Suppressor macrophage treated with lipopolysaccharide for 1 hour (primary cell): ENCODE measurements around the gene R3HDM1.
A peak's percentile ranks its signal among the peaks of the same experiment; 100 is the strongest.
"Not testable (repeated sequence)": the region's sequence is repeated elsewhere in the genome, so short reads cannot be mapped to it uniquely, and the experiment has no call there.

ENCODE experiments used
- DNase-seq, 3 donors: peaks; one replicate each; pipeline ENCODE4 v3.0.0-alpha.2; 2020 to 2022

The R3HDM1 gene

GRCh38 chr2:135647836-135648579, 116.7 kb downstream of the R3HDM1 start:
- no peak for DNase-seq

DNA sequence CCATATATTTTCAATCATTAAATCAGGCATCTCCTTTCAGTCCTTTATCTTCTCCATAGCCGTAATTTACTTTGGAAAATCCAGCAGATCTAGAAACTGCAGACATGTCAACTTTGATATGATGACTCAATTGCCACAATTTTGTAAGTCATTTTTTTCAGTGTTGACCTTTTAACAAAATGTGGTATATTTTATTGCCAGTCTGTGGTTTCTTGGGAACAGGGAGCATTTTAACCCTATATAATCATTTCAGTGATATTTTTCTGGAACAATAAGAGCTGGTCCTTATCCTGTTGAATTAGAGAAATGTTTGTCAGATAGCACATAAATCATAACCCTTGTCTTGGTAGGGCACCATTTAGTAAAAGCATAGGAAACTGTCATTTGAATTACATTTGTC, 119.4 kb downstream of the R3HDM1 start:
- DNase-seq = peak in 1 of 3 donors; percentile 14

DNA sequence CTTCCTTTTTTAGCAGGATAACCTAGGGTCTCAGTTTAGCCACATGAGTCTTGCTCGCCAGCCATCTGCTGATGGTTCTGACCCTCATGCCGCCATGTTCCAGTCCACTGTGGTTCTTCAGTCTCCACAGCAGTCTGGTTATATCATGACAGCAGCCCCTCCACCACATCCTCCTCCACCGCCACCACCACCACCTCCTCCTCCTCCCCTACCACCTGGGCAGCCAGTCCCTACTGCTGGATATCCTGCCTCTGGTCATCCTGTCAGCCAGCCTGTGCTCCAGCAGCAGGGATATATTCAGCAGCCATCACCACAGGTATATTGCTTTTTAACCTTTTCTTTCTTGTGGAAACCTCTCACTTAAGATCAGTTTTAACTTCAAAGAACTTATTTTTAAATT, 120.4 kb downstream of the R3HDM1 start:
- DNase-seq = no peak

DNA sequence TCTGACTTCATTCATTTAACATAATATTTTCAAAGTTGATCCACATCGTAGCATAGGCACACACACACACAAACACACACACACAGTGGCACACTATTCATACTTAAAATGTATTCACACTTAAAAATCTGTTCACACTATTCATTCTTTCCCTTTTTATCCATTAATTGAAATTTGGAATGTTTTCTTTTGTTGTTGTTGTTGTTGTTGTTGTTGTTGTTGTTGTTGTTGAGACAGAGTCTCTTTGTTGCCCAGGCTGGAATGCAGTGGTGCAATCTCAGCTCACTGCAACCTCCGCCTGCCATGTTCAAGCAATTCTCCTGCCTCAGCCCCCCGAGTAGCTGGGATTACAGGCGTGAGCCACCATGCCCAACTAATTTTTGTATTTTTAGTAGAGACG, 123.0 kb downstream of the R3HDM1 start:
- DNase-seq = not testable (repeated sequence)

- no peak for DNase-seq
These were observed 126.7 kb downstream of the R3HDM1 start for GRCh38 chr2:135657806-135658582.

DNA sequence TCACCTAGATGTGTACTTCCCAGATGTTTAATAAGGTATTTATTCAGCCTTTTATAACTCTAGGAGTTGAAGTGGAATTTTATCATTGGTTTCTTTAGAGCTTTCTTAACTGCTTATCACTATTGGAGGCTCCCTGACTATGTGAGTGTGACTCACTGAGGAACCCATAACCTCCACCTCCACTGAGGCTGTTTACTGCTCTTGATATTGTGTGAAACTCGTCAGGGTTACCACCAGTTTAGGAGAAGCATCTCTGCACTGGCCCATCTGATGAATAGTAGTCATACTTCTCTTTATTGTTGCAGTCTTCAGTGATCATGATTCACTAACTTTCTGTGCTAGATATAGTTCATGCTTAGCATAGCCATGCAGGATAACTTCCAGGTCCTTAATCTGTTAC, 130.8 kb downstream of the R3HDM1 start:
- no peak for DNase-seq

DNA sequence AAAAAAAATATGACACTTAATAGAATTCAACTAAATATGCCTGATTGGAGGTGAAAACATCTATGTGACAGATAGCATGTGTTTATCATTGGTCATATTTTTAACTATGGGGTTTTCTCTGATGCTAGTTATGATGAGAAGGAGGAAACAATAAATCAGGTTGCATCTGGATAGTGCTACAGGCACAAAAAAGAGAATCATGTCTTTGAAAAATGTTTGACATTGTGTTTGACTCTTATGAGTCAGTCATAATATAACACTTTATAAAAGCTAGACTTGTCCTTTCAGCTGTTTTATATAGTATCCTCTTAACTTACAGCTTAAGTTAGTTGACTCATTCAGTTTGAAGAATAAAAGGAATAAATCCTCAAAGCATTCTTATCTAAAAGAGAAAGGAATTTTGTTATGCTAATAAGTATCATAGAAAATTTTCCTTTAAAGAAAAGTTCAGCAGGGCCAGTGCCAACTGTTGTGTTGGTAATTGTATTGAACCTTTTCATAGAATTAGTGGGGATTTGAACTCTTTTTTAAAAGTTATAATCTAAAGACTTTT, 131.9 kb downstream of the R3HDM1 start:
- no peak for DNase-seq

DNA sequence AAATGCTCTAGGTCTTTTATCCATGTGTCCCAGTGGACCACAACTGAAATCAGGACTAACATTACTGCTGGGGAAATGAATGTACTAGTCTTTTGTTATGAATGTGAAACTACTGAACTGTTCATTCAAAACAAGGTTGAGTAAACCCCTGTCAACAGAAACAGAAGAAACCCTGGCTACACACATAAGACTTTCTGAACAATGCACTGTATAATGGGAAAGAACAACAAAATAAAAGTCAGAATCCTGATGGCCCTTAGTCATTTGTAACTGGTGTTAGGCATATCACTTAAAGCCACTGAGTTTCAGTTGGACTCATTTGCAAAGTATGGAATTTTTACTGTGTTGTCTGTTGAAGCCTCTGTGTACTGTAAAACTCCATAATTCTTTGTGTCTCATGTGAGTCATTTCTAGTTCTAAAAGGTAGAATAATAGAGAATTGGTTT, 133.4 kb downstream of the R3HDM1 start:
- no peak for DNase-seq

DNA sequence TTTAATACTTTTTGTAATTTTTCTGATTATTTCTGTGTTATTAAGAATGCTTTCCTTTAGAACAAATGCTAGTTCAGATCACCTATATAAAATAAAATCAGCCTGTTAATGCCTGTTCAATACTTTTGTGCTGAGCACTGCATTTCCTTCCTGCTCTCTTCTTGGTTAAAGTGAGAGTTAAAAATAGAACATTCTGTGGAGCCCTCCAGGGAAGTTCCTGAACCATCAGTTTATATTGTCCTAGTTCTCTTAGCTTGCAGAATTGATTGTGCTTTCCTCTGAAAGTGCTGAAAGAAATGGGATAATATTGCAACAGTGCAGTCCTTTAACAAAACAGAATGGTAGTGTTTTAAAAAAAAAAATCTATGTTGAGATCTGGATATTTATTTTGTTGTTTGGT, 135.8 kb downstream of the R3HDM1 start:
- DNase-seq = peak in 1 of 3 donors; percentile 3

GRCh38 chr2:135674453-135674852, 143.2 kb downstream of the R3HDM1 start:
- DNase-seq = no peak

DNA sequence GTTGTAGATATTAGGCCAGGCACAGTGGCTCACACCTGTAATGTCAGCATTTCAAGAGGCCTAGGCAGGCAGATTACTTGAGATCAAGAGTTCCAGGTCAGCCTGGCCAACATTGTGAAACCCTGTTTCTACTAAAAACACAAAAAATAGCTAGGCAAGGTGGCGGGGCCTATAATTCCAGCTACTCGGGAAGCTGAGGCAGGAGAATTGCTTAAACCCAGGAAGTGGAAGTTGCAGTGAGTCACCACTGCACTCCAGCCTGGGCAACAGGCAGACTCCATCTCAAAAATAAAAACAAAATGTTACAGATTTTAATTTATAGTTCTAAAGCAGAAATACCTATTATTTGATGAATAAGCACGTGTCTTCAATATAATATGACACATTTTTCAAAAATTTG, 144.7 kb downstream of the R3HDM1 start:
- DNase-seq = peak; percentile 13 to 29 (median 23)

DNA sequence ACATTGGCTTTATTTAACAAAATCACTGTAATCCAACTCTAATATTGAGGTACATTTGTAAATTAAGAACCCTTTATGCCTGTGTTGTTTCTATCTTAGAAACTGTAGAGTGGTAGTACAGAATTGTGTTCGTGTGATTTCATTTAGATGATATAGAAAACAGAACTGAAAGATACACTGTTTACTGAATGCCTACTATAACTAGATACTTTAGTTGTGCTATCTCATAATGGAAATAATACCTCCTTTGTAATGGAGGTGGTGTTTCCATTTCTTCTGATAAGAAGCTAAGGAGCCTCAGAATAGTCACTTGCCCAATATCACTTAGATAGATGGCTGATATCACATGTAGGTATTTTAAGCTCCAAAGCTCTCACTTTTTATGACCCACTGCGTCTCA, 147.8 kb downstream of the R3HDM1 start:
- no peak for DNase-seq

GRCh38 chr2:135685361-135685760, 154.1 kb downstream of the R3HDM1 start:
- DNase-seq = no peak

DNA sequence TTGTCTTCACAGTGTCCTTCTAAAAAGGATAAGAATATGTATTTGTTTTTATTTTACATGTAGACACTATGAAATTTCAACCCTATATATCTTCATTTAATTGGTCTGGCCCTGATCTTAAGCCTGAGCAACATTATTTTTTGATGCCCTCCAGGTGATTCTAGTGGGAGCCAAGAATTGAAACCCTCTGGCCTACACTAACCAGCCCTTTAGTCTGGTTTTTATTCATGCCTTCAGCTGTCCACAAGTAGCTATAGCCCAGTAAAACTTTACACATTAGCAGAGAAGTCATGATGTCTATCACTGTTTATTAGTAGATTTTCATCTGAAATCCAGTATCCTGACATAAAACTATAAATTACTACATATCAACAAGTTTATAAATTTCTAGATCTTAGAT, 157.7 kb downstream of the R3HDM1 start:
- no peak for DNase-seq

GRCh38 chr2:135689679-135690078, 158.4 kb downstream of the R3HDM1 start:
- DNase-seq = no peak

DNA sequence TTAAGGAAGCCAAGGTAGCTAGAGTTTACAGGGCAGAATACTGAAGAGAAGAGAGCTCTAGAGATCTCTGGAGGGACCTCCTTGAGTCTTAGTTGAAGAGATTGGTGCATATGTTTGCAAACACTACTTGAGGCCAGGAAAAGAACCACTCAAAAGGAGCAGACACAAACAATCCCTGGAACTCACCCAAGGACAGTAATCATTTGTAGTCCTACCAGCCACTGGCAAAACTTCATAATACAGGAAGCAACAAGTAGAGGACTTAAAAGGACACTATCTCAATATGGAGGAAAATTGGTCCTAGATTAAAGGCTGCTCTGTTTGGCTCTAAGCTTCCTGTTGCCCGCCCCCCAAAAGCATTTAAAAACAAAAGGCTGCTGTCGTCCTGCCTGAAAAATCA, 163.4 kb downstream of the R3HDM1 start:
- no peak for DNase-seq

DNA sequence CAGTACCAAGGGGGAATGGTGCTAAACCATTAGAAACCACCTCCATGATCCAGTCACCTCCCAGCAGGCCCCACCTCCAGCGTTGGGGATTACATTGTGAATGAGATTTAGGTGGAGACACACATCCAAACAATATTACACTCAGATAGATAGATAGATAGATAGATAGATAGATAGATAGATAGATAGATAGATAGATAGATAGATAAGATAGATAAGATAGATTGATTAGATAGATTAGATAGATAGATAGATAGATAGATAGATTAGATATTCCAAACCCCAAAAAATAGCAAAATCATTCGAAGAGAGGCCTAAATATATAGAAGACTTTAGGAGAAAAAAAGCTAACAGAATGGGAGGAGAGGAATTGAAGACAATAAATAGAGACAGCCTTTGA, 167.6 kb downstream of the R3HDM1 start:
- no peak for DNase-seq

GRCh38 chr2:135701442-135701841, 170.2 kb downstream of the R3HDM1 start:
- DNase-seq = peak in 1 of 3 donors; percentile 24

GRCh38 chr2:135703300-135703699, 172.0 kb downstream of the R3HDM1 start:
- no peak for DNase-seq

GRCh38 chr2:135704075-135704474, 172.8 kb downstream of the R3HDM1 start:
- DNase-seq = not testable (repeated sequence)

GRCh38 chr2:135708159-135708558, 176.9 kb downstream of the R3HDM1 start:
- no peak for DNase-seq

DNA sequence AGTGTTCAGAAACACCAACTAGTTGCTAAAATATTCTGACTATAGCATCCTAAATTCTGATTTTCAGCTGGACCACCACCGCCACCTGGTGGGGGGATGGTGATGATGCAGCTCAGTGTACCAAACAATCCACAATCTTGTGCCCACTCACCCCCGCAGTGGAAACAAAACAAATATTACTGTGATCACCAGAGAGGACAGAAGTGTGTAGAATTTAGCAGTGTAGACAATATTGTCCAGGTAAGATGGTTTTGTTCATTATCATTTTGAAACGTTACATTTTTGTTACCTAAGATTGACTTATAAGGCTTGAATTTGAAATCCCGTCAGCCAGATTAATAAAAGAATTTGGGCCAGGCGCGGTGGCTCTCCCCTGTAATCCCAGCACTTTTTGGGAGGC, 178.7 kb downstream of the R3HDM1 start:
- DNase-seq = peak; percentile 69 to 75 (median 70)

DNA sequence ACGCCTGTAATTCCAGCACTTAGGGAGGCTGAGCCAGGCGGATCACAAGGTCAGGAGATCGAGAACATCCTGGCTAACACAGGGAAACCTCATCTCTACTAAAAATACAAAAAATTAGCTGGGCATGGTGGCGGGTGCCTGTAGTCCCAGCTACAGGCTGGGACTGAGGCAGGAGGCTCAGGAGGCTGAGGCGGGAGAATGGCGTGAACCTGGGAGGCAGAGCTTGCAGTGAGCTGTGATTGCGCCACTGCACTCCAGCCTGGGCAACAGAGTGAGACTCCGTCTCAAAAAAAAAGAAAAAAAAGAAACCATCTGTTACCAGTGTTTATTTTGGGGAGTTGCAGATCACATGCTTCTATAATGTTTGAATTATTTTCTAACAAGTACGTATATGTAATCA, 183.8 kb downstream of the R3HDM1 start:
- DNase-seq = not testable (repeated sequence)
